HCT116 (cell line): ENCODE data around the gene SPIN2A. TPM values are rescaled to one million over a fixed set of nuclear protein-coding genes. Genes with fewer than 3 reads are reported as not detected.
"Not testable (repeated sequence)": the region's sequence is repeated elsewhere in the genome, so short reads cannot be mapped to it uniquely, and the experiment has no call there.

ENCODE experiments used
- ATAC-seq: fragments of 200-7000 bp; cut with Tn5 transposase; 2 replicates; pipeline ENCODE4 v1.9.1; 2020; ENCODE audit warnings: mild to moderate bottlenecking, moderate library complexity
- BruUV-seq: library from RNA; stranded (reverse); fragments of 400-500 nt; replicated peaks from 2 replicates; lab custom pipeline; 2021; lab: Mats Ljungman, UMichigan
- CTCF ChIA-PET: fragments of 300-600 bp; sonication (Branson Sonifier 250); formaldehyde crosslinking; loops from one replicate; lab custom pipeline; 2021; ENCODE audit warnings: antibody characterized with exemption; lab: Charles Lee
- POLR2A ChIA-PET: fragments of 300-600, 350-600 bp; sonication (Branson Sonifier 250); formaldehyde crosslinking; loops from one replicate; lab custom pipeline; 2021; ENCODE audit warnings: antibody characterized with exemption; lab: Charles Lee
- RAD21 ChIA-PET, 2 experiments: fragments of 300-600 bp; sonication (Branson Sonifier 250); formaldehyde crosslinking; loops; one replicate each; lab custom pipeline; 2023; ENCODE audit warnings: low total read pairs in 2 of 2; ENCODE audit not compliant: uncharacterized antibody in 2 of 2, unreplicated experiment in 2 of 2, low non-redundant PET in 1 of 2; lab: Charles Lee
- DNase-seq: peaks from one replicate; pipeline ENCODE4 v3.0.0-alpha.2; 2010; ENCODE audit warnings: low read depth, low spot score
- H2AFZ ChIP-seq: fragments of 200-600 bp; shearing (Covaris generic), sonication (generic); 2 replicates; pipeline ENCODE4 v1.6.1; 2017; ENCODE audit warnings: low read depth, mixed run types, mixed read lengths, antibody characterized with exemption, low read length; ENCODE audit not compliant: poor library complexity, severe bottlenecking
- H3K27ac ChIP-seq: 2 replicates; pipeline ENCODE4 v1.5.1; 2012; ENCODE audit warnings: low read depth, low read length
- H3K27me3 ChIP-seq: fragments of 200-600 bp; sonication (generic); 2 replicates; pipeline ENCODE4 v1.6.1; 2016; ENCODE audit warnings: mixed run types, low read length, mixed read lengths; ENCODE audit not compliant: insufficient read depth
- H3K36me3 ChIP-seq, 2 experiments: fragments of 200-500 bp in 1 of 2; fragments of 200-600 bp in 1 of 2; sonication (Bioruptor generic) in 1 of 2; sonication (generic) in 1 of 2; 2 replicates each; pipeline versions ENCODE4 v1.5.1 to v1.6.1; 2014 to 2016; ENCODE audit warnings: low read length in 2 of 2, inconsistent platforms in 1 of 2, mixed read lengths in 1 of 2, mixed run types in 1 of 2; ENCODE audit not compliant: insufficient read depth in 2 of 2, control insufficient read depth in 1 of 2
- H3K4me1 ChIP-seq, 2 experiments: fragments of 200-600 bp in 1 of 2; sonication (generic) in 1 of 2; 2 replicates each; pipeline versions ENCODE4 v1.5.1 to v1.6.1; 2012 to 2017; ENCODE audit warnings: low read length in 2 of 2, inconsistent platforms in 1 of 2, mild to moderate bottlenecking in 1 of 2, mixed read lengths in 1 of 2, mixed run types in 1 of 2, moderate library complexity in 1 of 2; ENCODE audit not compliant: insufficient read depth in 2 of 2, control insufficient read depth in 1 of 2
- H3K4me2 ChIP-seq: fragments of 200-600 bp; sonication (generic); 2 replicates; pipeline ENCODE4 v1.6.1; 2017; ENCODE audit warnings: mixed run types, low read length, mixed read lengths
- H3K4me3 ChIP-seq, 2 experiments: fragments of 200-600 bp in 1 of 2; sonication (generic) in 1 of 2; replicated peaks in 1 of 2; 2 replicates each; pipeline ENCODE4 v1.5.1; 2011 to 2016; ENCODE audit warnings: low read length in 2 of 2, control low read depth in 1 of 2, low read depth in 1 of 2, mild to moderate bottlenecking in 1 of 2, mixed read lengths in 1 of 2, mixed run types in 1 of 2
- H3K79me2 ChIP-seq: fragments of 200-600 bp; sonication (generic); 2 replicates; pipeline ENCODE4 v1.6.1; 2017; ENCODE audit warnings: mild to moderate bottlenecking, mixed run types, low read length, moderate library complexity, mixed read lengths; ENCODE audit not compliant: insufficient read depth
- H3K9ac ChIP-seq: fragments of 200-600 bp; sonication (generic); 2 replicates; pipeline ENCODE4 v1.6.1; 2016; ENCODE audit warnings: low read length, mixed read lengths
- H3K9me2 ChIP-seq: fragments of 200-600 bp; sonication (generic), shearing (Covaris generic); 2 replicates; pipeline ENCODE4 v1.6.1; 2017; ENCODE audit warnings: mixed run types, mild to moderate bottlenecking, moderate library complexity; ENCODE audit not compliant: insufficient read depth
- H3K9me3 ChIP-seq, 2 experiments: fragments of 200-500 bp in 1 of 2; fragments of 200-600 bp in 1 of 2; sonication (Bioruptor generic) in 1 of 2; sonication (generic) in 1 of 2; 2 replicates each; pipeline ENCODE4 v1.6.1; 2014 to 2017; ENCODE audit warnings: low read length in 2 of 2, mixed read lengths in 2 of 2, inconsistent platforms in 1 of 2, low read depth in 1 of 2, mild to moderate bottlenecking in 1 of 2, mixed run types in 1 of 2, moderate library complexity in 1 of 2; ENCODE audit not compliant: control insufficient read depth in 1 of 2, insufficient read depth in 1 of 2
- H4K20me1 ChIP-seq: fragments of 200-600 bp; sonication (generic), shearing (Covaris generic); 2 replicates; pipeline ENCODE4 v1.6.1; 2017; ENCODE audit warnings: mixed run types, mild to moderate bottlenecking, moderate library complexity; ENCODE audit not compliant: insufficient read depth
- CEBPB ChIP-seq: IDR thresholded peaks from 2 replicates; pipeline ENCODE4 v1.6.1; 2012; ENCODE audit warnings: low read depth
- EGR1 ChIP-seq: IDR thresholded peaks from 2 replicates; pipeline ENCODE4 v1.6.1; 2012; ENCODE audit warnings: low read depth
- EZH2phosphoT487 ChIP-seq: fragments of 200-600 bp; IDR thresholded peaks from 2 replicates; pipeline ENCODE4 v1.6.1; 2018; ENCODE audit warnings: antibody characterized with exemption, borderline replicate concordance
- MAX ChIP-seq: IDR thresholded peaks from 2 replicates; pipeline ENCODE4 v1.6.1; 2012
- POLR2A ChIP-seq: IDR thresholded peaks from 2 replicates; pipeline ENCODE4 v1.7.0; 2011; ENCODE audit warnings: borderline replicate concordance; ENCODE audit not compliant: insufficient read depth, insufficient read length; ENCODE audit errors: extremely low read depth
- RAD21 ChIP-seq: IDR thresholded peaks from 2 replicates; pipeline ENCODE4 v1.6.1; 2012; ENCODE audit warnings: low read depth, mild to moderate bottlenecking
- SIN3A ChIP-seq: IDR thresholded peaks from 2 replicates; pipeline ENCODE4 v1.6.1; 2012; ENCODE audit warnings: low read depth
- SP1 ChIP-seq: IDR thresholded peaks from 2 replicates; pipeline ENCODE4 v1.6.1; 2012; ENCODE audit warnings: low read depth
- ZFX ChIP-seq: fragments of 450-650 bp; IDR thresholded peaks from 2 replicates; pipeline ENCODE4 v1.6.1; 2017
- intact Hi-C: fragments of 100-400 bp; cut with micrococcal nuclease; formaldehyde crosslinking; loops from 2 replicates; pipeline ENCODE4 v1.10.0; 2022
- total RNA-seq: library from RNA; stranded (reverse); gene quantifications from one replicate; pipeline ENCODE4 v1.2.1, GENCODE V29; 2021; ENCODE audit not compliant: unreplicated experiment
- TF ChIP-seq, protein P1 (sequence below), 3 experiments: fragments of 200-600 bp in 1 of 3; sonication (generic) in 1 of 3; IDR thresholded peaks in 2 of 3; conservative IDR thresholded peaks in 1 of 3; 2 replicates each; pipeline ENCODE4 v1.5.1; 2012 to 2017; ENCODE audit warnings: low read depth in 2 of 3, low read length in 2 of 3, antibody characterized with exemption in 1 of 3, borderline replicate concordance in 1 of 3, control low read depth in 1 of 3, mild to moderate bottlenecking in 1 of 3, mixed read lengths in 1 of 3, mixed run types in 1 of 3, moderate library complexity in 1 of 3; ENCODE audit not compliant: insufficient read depth in 1 of 3

The SPIN2A gene
- total RNA-seq, 1 experiment from 2014 or later: 0.54 TPM

GRCh38 chrX:57156397-57157049 is 19.3 kb upstream of the SPIN2A start:
- ChIA-PET CTCF (interaction anchor here (1.5 kb wide), 1 partner anchor 12 kb away, joined by 5 read pairs; no protein-coding TSS in a partner anchor), RAD21 (no interaction called here), POLR2A (no interaction called here)
- peaks cover 0 to 6% of the 10 kb centered on the region in 2 experiments; a peak in 1 of 4 replicates for H3K4me1 ChIP-seq
- no peak overlapping the region for H3K27ac ChIP-seq
- H3K9me2 ChIP-seq: no peaks in the 10 kb centered on the region
- DNase-seq (peak; percentile 13), ATAC-seq (peak; percentile 79)
- H4K20me1 ChIP-seq: no peaks in the 10 kb centered on the region
- no peak overlapping the region for H3K4me2 ChIP-seq
- H3K36me3 ChIP-seq: no peaks in the 10 kb centered on the region
- no TSS peak for BruUV-seq
- no peak overlapping the region for H3K9ac ChIP-seq
- TF ChIP-seq ZFX (no peak), MAX (no peak), EZH2phosphoT487 (no peak), RAD21 (peak; percentile 59), POLR2A (no peak)
- TF ChIP-seq, protein P1, sequence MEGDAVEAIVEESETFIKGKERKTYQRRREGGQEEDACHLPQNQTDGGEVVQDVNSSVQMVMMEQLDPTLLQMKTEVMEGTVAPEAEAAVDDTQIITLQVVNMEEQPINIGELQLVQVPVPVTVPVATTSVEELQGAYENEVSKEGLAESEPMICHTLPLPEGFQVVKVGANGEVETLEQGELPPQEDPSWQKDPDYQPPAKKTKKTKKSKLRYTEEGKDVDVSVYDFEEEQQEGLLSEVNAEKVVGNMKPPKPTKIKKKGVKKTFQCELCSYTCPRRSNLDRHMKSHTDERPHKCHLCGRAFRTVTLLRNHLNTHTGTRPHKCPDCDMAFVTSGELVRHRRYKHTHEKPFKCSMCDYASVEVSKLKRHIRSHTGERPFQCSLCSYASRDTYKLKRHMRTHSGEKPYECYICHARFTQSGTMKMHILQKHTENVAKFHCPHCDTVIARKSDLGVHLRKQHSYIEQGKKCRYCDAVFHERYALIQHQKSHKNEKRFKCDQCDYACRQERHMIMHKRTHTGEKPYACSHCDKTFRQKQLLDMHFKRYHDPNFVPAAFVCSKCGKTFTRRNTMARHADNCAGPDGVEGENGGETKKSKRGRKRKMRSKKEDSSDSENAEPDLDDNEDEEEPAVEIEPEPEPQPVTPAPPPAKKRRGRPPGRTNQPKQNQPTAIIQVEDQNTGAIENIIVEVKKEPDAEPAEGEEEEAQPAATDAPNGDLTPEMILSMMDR (IDR thresholded peaks at IDR 0.05 in 2 of 3, conservative IDR thresholded peaks at IDR 0.05 in 1 of 3; ENCODE audit: borderline replicate concordance in 1 of 3, insufficient read depth in 1 of 3, low read depth in 2 of 3, low read length in 2 of 3): peak; percentile 18 to 47 (median 39); a peak in 5 of 6 replicates
- H3K9me3 ChIP-seq: no peaks in the 10 kb centered on the region
- no peak overlapping the region for H2AFZ ChIP-seq
- H3K79me2 ChIP-seq: no peaks in the 10 kb centered on the region
- intact Hi-C loops: loop anchor here (2.0 to 5.0 kb wide), 2 partner anchors 298 to 661 kb away; no protein-coding TSS in a partner anchor
- H3K4me3 ChIP-seq: no peak overlapping the region
- H3K27me3 ChIP-seq: no peaks in the 10 kb centered on the region

DNA sequence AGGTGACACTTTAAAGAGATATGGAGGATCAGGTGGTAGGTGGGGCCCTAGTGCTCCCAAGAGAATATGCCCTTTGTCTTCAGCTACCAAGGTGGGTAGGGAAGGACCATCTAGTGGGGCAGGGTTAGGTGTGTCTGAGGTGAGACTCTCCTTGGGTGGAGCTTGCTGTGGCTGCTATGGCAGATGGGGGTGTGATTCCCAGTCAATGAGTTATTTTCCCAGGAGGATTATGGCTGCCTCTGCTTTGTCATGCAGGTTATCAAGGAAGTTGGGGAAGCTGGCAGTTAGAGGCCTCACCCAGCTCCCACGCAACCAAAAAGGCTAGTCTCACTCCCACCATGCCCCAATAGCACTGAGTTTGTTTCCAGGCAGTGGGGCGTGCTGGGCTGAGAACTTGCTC is 18.0 kb upstream of the SPIN2A start:
- RAD21 ChIA-PET: no interaction called here
- no peaks in the 10 kb centered on the region for H3K9me2 ChIP-seq
- no peaks in the 10 kb centered on the region for H3K36me3 ChIP-seq
- H3K4me1 ChIP-seq: peaks cover 0 to 6% of the 10 kb centered on the region in 2 experiments; a peak in 1 of 4 replicates
- POLR2A ChIA-PET: no interaction called here
- CTCF ChIA-PET: interaction anchor here (1.5 kb wide), 1 partner anchor 14 kb away, joined by 5 read pairs; no protein-coding TSS in a partner anchor
- no TSS peak for BruUV-seq
- H4K20me1 ChIP-seq: no peaks in the 10 kb centered on the region
- no peaks in the 10 kb centered on the region for H3K27me3 ChIP-seq
- DNase-seq (no peak), ATAC-seq (no peak)
- no peak overlapping the region for H2AFZ ChIP-seq
- no peak overlapping the region for H3K4me2 ChIP-seq
- no peak overlapping the region for H3K27ac ChIP-seq
- no peak overlapping the region for H3K4me3 ChIP-seq
- H3K9ac ChIP-seq: no peak overlapping the region
- H3K9me3 ChIP-seq: no peaks in the 10 kb centered on the region
- TF ChIP-seq SP1 (no peak), CEBPB (no peak), SIN3A (no peak), EGR1 (no peak)
- H3K79me2 ChIP-seq: no peaks in the 10 kb centered on the region
- intact Hi-C loops: loop anchor here (5.0 kb wide), 1 partner anchor 662 kb away; no protein-coding TSS in a partner anchor

GRCh38 chrX:57152222-57152621 is 15.0 kb upstream of the SPIN2A start:
- H3K9me2 ChIP-seq, DNase-seq, H3K4me2 ChIP-seq, POLR2A ChIA-PET, ATAC-seq, H3K79me2 ChIP-seq, intact Hi-C loops, H3K4me1 ChIP-seq, BruUV-seq, H3K27me3 ChIP-seq, H4K20me1 ChIP-seq, H3K36me3 ChIP-seq, H3K4me3 ChIP-seq, H3K9ac ChIP-seq, H3K9me3 ChIP-seq, CTCF ChIA-PET, H2AFZ ChIP-seq, H3K27ac ChIP-seq, RAD21 ChIA-PET: not testable (repeated sequence)
